ENCODE data around the gene CCDC47. TPM values are rescaled to one million over a fixed set of nuclear protein-coding genes. Genes with fewer than 3 reads are reported as not detected.

The CCDC47 gene
- total and polyA plus RNA-seq, 2 of the 4 experiments (the other 2 are of a cell fraction) = 45.7 to 62.0 TPM

GRCh38 chr17:63809970-63810369 lies 36.6 kb upstream of the CCDC47 start:
- Histone ChIP-seq H3K9me1 (ENCODE audit: insufficient read depth, low read length) (no peaks in the 10 kb centered on the region), H3K4ac (ENCODE audit: low read depth, low read length) (no peak overlapping the region), H3K9me3 (ENCODE audit: control insufficient read depth, insufficient read depth, low read length) (no peaks in the 10 kb centered on the region), H2AFZ (replicated peaks; ENCODE audit: low read length, poor library complexity) (no peak overlapping the region), H2BK15ac (ENCODE audit: low read depth, low read length) (no peak overlapping the region), H4K8ac (ENCODE audit: low read depth in 2 of 2, low read length in 2 of 2) (no peak overlapping the region), H2BK120ac (ENCODE audit: low read depth, low read length) (no peak overlapping the region), H4K5ac (ENCODE audit: low read depth, low read length) (no peak overlapping the region), H3K23ac (ENCODE audit: low read depth, low read length) (no peak overlapping the region), H3K56ac (ENCODE audit: extremely low read depth, insufficient read depth, low read length) (no peak overlapping the region), H3K4me1 (ENCODE audit: control insufficient read depth, insufficient read depth, low read length) (no peaks in the 10 kb centered on the region; the same call in 1 of the 2 replicates), H3K36me3 (ENCODE audit: control insufficient read depth, insufficient read depth, low read length) (peaks cover 62% of the 10 kb centered on the region), H2BK20ac (ENCODE audit: low read depth, low read length) (no peak overlapping the region), H2AK9ac (replicated peaks; ENCODE audit: low read depth, low read length, poor library complexity) (no peak overlapping the region), H3K4me3 (ENCODE audit: insufficient read depth, low read depth, low read length) (no peak overlapping the region), H3K18ac (ENCODE audit: low read depth, low read length) (no peak overlapping the region), H3K4me2 (ENCODE audit: low read depth, low read length) (no peak overlapping the region), H3K14ac (replicated peaks; ENCODE audit: low read depth, low read length) (no peak overlapping the region), H4K20me1 (ENCODE audit: insufficient read depth, low read length) (no peaks in the 10 kb centered on the region), H3K79me1 (ENCODE audit: low read depth in 1 of 2, low read length in 2 of 2) (peaks cover 22 to 30% of the 10 kb centered on the region in 2 experiments), H3K9ac (ENCODE audit: low read depth, low read length) (no peak overlapping the region), H4K91ac (ENCODE audit: insufficient read depth, low read depth, low read length) (no peak overlapping the region), H3K27me3 (ENCODE audit: control insufficient read depth, insufficient read depth, low read length) (no peaks in the 10 kb centered on the region), H2AK5ac (ENCODE audit: low read depth, low read length) (no peak overlapping the region), H2BK5ac (ENCODE audit: low read depth, low read length, poor library complexity, severe bottlenecking) (no peak overlapping the region), H3K27ac (ENCODE audit: insufficient read depth, low read length) (no peak overlapping the region)
- ATAC-seq (ENCODE audit: low read depth) = no peak
- WGBS, 2 experiments (ENCODE audit: extremely low coverage in 2 of 2, insufficient read length in 1 of 2) = no CpG with 5 or more reads among the region's 9 CpGs
- POLR2A ChIA-PET (ENCODE audit: unreplicated experiment) = no interaction called here
- no peak for DNase-seq
- intact Hi-C loops (cut with micrococcal nuclease) = no loop called here
- BruUV-seq (replicated peaks) = no TSS peak
- in situ Hi-C loops (cut with MboI; ENCODE audit: low sequenced_read_pairs) = no loop called here
- dilution Hi-C loops (cut with HindIII; ENCODE audit: low sequenced_read_pairs, unreplicated experiment) = no loop called here
- TF ChIP-seq, protein P1, sequence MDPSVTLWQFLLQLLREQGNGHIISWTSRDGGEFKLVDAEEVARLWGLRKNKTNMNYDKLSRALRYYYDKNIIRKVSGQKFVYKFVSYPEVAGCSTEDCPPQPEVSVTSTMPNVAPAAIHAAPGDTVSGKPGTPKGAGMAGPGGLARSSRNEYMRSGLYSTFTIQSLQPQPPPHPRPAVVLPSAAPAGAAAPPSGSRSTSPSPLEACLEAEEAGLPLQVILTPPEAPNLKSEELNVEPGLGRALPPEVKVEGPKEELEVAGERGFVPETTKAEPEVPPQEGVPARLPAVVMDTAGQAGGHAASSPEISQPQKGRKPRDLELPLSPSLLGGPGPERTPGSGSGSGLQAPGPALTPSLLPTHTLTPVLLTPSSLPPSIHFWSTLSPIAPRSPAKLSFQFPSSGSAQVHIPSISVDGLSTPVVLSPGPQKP (IDR thresholded peaks at IDR 0.05; ENCODE audit: borderline replicate concordance, low read depth, low read length) = no peak
- no peak for TF ChIP-seq BHLHE40 (IDR thresholded peaks at IDR 0.05; ENCODE audit: low read depth, low read length)
- no peak for TF ChIP-seq POLR2A (IDR thresholded peaks at IDR 0.05; ENCODE audit: low read depth, low read length)
- no peak for TF ChIP-seq CHD1 (IDR thresholded peaks at IDR 0.05; ENCODE audit: low read depth, low read length)
- TF ChIP-seq NFE2L2 (IDR thresholded peaks at IDR 0.05; ENCODE audit: low read depth, low read length) = no peak
- TF ChIP-seq RAD21 (IDR thresholded peaks at IDR 0.05; ENCODE audit: low read length) = no peak
- no peak for TF ChIP-seq RFX5 (IDR thresholded peaks at IDR 0.05; ENCODE audit: low read depth, low read length)
- no peak for TF ChIP-seq MXI1 (IDR thresholded peaks at IDR 0.05; ENCODE audit: borderline replicate concordance, low read depth, low read length)
- TF ChIP-seq USF2 (IDR thresholded peaks at IDR 0.05; ENCODE audit: low read depth, low read length) = no peak
- no peak for TF ChIP-seq RCOR1 (IDR thresholded peaks at IDR 0.05; ENCODE audit: insufficient replicate concordance, low read length)
- no peak for TF ChIP-seq MAFK (IDR thresholded peaks at IDR 0.05; ENCODE audit: low read depth, low read length)
- TF ChIP-seq SMC3 (IDR thresholded peaks at IDR 0.05; ENCODE audit: low read depth, low read length) = no peak
- TF ChIP-seq CEBPB (IDR thresholded peaks at IDR 0.05; ENCODE audit: low read depth, low read length) = no peak
- CTCF ChIA-PET = no interaction called here
